ENCODE measurements around the gene NID2.

Gene NID2

DNA sequence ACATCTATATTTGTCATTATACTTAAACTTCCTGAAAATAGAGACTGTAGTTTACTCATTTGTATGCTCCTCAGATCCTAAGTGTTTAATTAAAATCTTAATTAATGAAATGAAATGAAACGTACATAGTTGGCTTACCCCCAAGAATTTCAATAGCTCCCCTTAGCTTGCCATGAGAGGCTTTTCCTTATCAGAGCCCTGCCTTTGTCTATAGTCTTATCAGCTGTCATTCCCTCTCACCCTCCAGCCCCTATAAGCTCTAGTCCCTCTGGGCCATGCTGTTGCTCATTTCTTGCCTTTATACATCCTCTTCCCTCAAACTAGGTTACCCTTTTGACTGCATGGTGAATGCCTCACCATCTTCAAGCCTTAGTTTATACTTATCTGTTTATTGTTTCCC lies 80.6 kb downstream of the NID2 start:
- ATAC-seq = no peak
- TF ChIP-seq ESRRG (CRISPR knock-in tag; IDR thresholded peaks at IDR 0.05) (no peak), TOX (CRISPR knock-in tag; IDR thresholded peaks at IDR 0.05; ENCODE audit: borderline replicate concordance) (no peak), ZNF8 (CRISPR knock-in tag; IDR thresholded peaks at IDR 0.05) (no peak), OSR1 (CRISPR knock-in tag; IDR thresholded peaks at IDR 0.05) (no peak), ZNF565 (CRISPR knock-in tag; conservative IDR thresholded peaks at IDR 0.05; ENCODE audit: low read depth) (no peak), ZC3H10 (CRISPR knock-in tag; IDR thresholded peaks at IDR 0.05) (no peak), ARNTL (CRISPR knock-in tag; IDR thresholded peaks at IDR 0.05; ENCODE audit: borderline replicate concordance, low read depth) (no peak), ZNF70 (CRISPR knock-in tag; IDR thresholded peaks at IDR 0.05) (no peak), BACH2 (CRISPR knock-in tag; IDR thresholded peaks at IDR 0.05; ENCODE audit: borderline replicate concordance) (no peak), SNAI2 (CRISPR knock-in tag; IDR thresholded peaks at IDR 0.05) (no peak), ZFP30 (CRISPR knock-in tag; IDR thresholded peaks at IDR 0.05) (no peak), RARB (CRISPR knock-in tag; IDR thresholded peaks at IDR 0.05) (no peak)
- TF ChIP-seq, protein P1, sequence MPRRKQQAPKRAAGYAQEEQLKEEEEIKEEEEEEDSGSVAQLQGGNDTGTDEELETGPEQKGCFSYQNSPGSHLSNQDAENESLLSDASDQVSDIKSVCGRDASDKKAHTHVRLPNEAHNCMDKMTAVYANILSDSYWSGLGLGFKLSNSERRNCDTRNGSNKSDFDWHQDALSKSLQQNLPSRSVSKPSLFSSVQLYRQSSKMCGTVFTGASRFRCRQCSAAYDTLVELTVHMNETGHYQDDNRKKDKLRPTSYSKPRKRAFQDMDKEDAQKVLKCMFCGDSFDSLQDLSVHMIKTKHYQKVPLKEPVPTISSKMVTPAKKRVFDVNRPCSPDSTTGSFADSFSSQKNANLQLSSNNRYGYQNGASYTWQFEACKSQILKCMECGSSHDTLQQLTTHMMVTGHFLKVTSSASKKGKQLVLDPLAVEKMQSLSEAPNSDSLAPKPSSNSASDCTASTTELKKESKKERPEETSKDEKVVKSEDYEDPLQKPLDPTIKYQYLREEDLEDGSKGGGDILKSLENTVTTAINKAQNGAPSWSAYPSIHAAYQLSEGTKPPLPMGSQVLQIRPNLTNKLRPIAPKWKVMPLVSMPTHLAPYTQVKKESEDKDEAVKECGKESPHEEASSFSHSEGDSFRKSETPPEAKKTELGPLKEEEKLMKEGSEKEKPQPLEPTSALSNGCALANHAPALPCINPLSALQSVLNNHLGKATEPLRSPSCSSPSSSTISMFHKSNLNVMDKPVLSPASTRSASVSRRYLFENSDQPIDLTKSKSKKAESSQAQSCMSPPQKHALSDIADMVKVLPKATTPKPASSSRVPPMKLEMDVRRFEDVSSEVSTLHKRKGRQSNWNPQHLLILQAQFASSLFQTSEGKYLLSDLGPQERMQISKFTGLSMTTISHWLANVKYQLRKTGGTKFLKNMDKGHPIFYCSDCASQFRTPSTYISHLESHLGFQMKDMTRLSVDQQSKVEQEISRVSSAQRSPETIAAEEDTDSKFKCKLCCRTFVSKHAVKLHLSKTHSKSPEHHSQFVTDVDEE (CRISPR knock-in tag; IDR thresholded peaks at IDR 0.05) = no peak
- TF ChIP-seq, protein P2, sequence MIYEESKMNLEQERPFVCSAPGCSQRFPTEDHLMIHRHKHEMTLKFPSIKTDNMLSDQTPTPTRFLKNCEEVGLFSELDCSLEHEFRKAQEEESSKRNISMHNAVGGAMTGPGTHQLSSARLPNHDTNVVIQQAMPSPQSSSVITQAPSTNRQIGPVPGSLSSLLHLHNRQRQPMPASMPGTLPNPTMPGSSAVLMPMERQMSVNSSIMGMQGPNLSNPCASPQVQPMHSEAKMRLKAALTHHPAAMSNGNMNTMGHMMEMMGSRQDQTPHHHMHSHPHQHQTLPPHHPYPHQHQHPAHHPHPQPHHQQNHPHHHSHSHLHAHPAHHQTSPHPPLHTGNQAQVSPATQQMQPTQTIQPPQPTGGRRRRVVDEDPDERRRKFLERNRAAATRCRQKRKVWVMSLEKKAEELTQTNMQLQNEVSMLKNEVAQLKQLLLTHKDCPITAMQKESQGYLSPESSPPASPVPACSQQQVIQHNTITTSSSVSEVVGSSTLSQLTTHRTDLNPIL (CRISPR knock-in tag; IDR thresholded peaks at IDR 0.05; ENCODE audit: low read depth) = no peak
- TF ChIP-seq, protein P3, sequence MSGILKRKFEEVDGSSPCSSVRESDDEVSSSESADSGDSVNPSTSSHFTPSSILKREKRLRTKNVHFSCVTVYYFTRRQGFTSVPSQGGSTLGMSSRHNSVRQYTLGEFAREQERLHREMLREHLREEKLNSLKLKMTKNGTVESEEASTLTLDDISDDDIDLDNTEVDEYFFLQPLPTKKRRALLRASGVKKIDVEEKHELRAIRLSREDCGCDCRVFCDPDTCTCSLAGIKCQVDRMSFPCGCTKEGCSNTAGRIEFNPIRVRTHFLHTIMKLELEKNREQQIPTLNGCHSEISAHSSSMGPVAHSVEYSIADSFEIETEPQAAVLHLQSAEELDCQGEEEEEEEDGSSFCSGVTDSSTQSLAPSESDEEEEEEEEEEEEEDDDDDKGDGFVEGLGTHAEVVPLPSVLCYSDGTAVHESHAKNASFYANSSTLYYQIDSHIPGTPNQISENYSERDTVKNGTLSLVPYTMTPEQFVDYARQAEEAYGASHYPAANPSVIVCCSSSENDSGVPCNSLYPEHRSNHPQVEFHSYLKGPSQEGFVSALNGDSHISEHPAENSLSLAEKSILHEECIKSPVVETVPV (CRISPR knock-in tag; IDR thresholded peaks at IDR 0.05) = no peak

DNA sequence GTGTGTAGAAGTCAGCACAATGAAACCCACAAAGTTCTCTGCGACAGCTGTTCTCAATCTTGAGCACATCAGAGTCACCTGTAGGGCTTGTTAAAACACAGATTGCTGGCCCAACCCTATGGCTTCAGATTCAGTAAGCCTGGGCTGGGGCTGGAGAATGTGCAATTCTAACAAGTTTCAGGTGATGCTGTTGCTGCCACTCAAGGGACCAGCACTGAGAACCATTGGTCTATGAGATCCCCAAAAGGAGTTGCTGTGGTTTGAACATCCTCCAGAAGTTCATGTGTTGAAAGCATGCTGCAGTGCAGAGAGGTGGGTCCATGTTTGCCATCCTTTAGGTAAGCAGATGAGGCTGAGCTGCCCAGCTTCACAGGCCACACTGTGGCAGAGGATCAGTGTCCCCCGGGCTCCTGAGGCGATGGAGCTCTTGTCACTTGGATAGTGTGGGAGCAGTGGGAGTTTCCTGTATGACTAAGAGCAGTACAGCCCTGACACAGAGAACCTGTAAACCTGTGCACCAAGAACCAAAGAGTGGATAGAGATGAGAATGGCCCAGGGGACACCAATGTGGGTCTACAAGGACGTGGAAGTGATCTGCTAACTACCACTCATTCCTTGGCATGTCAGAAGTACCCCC lies 87.5 kb downstream of the NID2 start:
- TF ChIP-seq, protein P2 (CRISPR knock-in tag; IDR thresholded peaks at IDR 0.05; ENCODE audit: low read depth) = no peak
- TF ChIP-seq ZNF8 (CRISPR knock-in tag; IDR thresholded peaks at IDR 0.05) (no peak), ESRRG (CRISPR knock-in tag; IDR thresholded peaks at IDR 0.05) (no peak), CSDC2 (CRISPR knock-in tag; IDR thresholded peaks at IDR 0.05) (no peak), OSR1 (CRISPR knock-in tag; IDR thresholded peaks at IDR 0.05) (no peak), ZFP3 (CRISPR knock-in tag; IDR thresholded peaks at IDR 0.05) (no peak), PPARA (CRISPR knock-in tag; IDR thresholded peaks at IDR 0.05; ENCODE audit: borderline replicate concordance) (no peak), ZC3H10 (CRISPR knock-in tag; IDR thresholded peaks at IDR 0.05) (no peak), TOX (CRISPR knock-in tag; IDR thresholded peaks at IDR 0.05; ENCODE audit: borderline replicate concordance) (no peak), ZFP30 (CRISPR knock-in tag; IDR thresholded peaks at IDR 0.05) (no peak), ZNF565 (CRISPR knock-in tag; conservative IDR thresholded peaks at IDR 0.05; ENCODE audit: low read depth) (no peak), SNAI2 (CRISPR knock-in tag; IDR thresholded peaks at IDR 0.05) (no peak), GLIS3 (CRISPR knock-in tag; IDR thresholded peaks at IDR 0.05) (no peak), ZNF70 (CRISPR knock-in tag; IDR thresholded peaks at IDR 0.05) (no peak), RARB (CRISPR knock-in tag; IDR thresholded peaks at IDR 0.05) (no peak)
- TF ChIP-seq, protein P4, sequence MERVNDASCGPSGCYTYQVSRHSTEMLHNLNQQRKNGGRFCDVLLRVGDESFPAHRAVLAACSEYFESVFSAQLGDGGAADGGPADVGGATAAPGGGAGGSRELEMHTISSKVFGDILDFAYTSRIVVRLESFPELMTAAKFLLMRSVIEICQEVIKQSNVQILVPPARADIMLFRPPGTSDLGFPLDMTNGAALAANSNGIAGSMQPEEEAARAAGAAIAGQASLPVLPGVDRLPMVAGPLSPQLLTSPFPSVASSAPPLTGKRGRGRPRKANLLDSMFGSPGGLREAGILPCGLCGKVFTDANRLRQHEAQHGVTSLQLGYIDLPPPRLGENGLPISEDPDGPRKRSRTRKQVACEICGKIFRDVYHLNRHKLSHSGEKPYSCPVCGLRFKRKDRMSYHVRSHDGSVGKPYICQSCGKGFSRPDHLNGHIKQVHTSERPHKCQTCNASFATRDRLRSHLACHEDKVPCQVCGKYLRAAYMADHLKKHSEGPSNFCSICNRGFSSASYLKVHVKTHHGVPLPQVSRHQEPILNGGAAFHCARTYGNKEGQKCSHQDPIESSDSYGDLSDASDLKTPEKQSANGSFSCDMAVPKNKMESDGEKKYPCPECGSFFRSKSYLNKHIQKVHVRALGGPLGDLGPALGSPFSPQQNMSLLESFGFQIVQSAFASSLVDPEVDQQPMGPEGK (CRISPR knock-in tag; IDR thresholded peaks at IDR 0.05; ENCODE audit: borderline replicate concordance) = no peak
- TF ChIP-seq, protein P1 (CRISPR knock-in tag; IDR thresholded peaks at IDR 0.05) = no peak
- no peak for ATAC-seq
